ENCODE data around the gene MAMLD1. TPM values are rescaled to one million over a fixed set of nuclear protein-coding genes. Genes with fewer than 3 reads are reported as not detected.

The MAMLD1 gene
- total and polyA plus RNA-seq, 2 donors (not counting 3 experiments of a cell fraction or from before 2014, with no cell fraction given) = 2.5 to 5.6 TPM

DNA sequence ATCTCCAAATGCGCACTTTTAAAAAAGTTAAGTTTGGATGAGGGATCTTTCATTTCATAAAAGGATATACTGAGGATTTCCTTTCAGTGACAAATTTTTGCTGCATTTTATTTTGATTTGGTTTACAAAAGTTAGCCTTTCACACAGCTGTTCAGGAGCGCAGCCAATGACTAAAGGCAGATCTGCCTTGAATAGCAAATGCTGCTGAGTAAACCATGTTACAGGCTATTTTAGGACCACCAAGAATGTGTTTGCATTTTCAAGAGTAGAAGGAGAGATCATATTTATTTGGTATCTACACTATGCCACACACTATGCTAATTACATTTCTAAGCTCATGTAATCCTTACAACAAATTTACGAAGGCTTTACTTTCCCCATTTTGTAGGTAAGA lies 92.1 kb downstream of the MAMLD1 start:
- H3K27ac ChIP-seq (ENCODE audit: insufficient read depth, low read depth, low read length) = no peak overlapping the region
- H3K4me3 ChIP-seq (replicated peaks in 1 of 3; ENCODE audit: insufficient read depth in 1 of 3, low read depth in 1 of 3, low read length in 3 of 3) = no peak overlapping the region
- dilution Hi-C loops (cut with MboI; ENCODE audit: extremely low pct_ligation_motif_present, low sequenced_read_pairs) (no loop called here), intact Hi-C loops (cut with micrococcal nuclease) (no loop called here)
- ChIA-PET POLR2A (no interaction called here), CTCF (no interaction called here)
- FAIRE-seq (no peak), DNase-seq (ENCODE audit: low read depth, low spot score) (no peak)
- no peaks in the 10 kb centered on the region for H3K27me3 ChIP-seq (ENCODE audit: control insufficient read depth in 2 of 2, insufficient read depth in 2 of 2, low read length in 2 of 2)
- no peaks in the 10 kb centered on the region for H4K20me1 ChIP-seq (replicated peaks; ENCODE audit: control insufficient read depth, extremely low read depth, insufficient read depth, low read length)
- no peaks in the 10 kb centered on the region for H3K36me3 ChIP-seq (ENCODE audit: control insufficient read depth in 2 of 2, extremely low read depth in 1 of 2, insufficient read depth in 2 of 2, low read length in 2 of 2)
- H2AFZ ChIP-seq (ENCODE audit: low read depth, low read length) = no peak overlapping the region
- no peak overlapping the region for H3K4me2 ChIP-seq (ENCODE audit: insufficient read depth, low read length)
- H3K79me2 ChIP-seq (ENCODE audit: control insufficient read depth, insufficient read depth, low read length) = no peaks in the 10 kb centered on the region
- no peak overlapping the region for H3K9ac ChIP-seq (replicated peaks; ENCODE audit: extremely low read depth, insufficient read depth, low read length)
- no peak for TF ChIP-seq GATA2 (IDR thresholded peaks at IDR 0.05; ENCODE audit: insufficient read depth, insufficient read length, low read depth, low read length)
- BruUV-seq (replicated peaks) = no TSS peak
- no peaks in the 10 kb centered on the region for H3K9me1 ChIP-seq (replicated peaks; ENCODE audit: control insufficient read depth, extremely low read depth, insufficient read depth, low read length)
- no peaks in the 10 kb centered on the region for H3K9me3 ChIP-seq (replicated peaks; ENCODE audit: control insufficient read depth, insufficient read depth, low read length)
- peaks cover 3% of the 10 kb centered on the region for H3K4me1 ChIP-seq (ENCODE audit: control insufficient read depth, extremely low read depth, insufficient read depth, low read length)

GRCh38 chrX:150456466-150456865 lies 93.3 kb downstream of the MAMLD1 start:
- H3K27me3 ChIP-seq (ENCODE audit: control insufficient read depth in 2 of 2, insufficient read depth in 2 of 2, low read length in 2 of 2) = no peaks in the 10 kb centered on the region
- peaks cover under 1% of the 10 kb centered on the region for H3K4me1 ChIP-seq (ENCODE audit: control insufficient read depth, extremely low read depth, insufficient read depth, low read length)
- POLR2A ChIA-PET = no interaction called here
- DNase-seq (ENCODE audit: low read depth, low spot score) (no peak), FAIRE-seq (no peak)
- no peak for TF ChIP-seq EZH2 (IDR thresholded peaks at IDR 0.05; ENCODE audit: borderline replicate concordance, low read depth, low read length, severe bottlenecking)
- BruUV-seq (replicated peaks) = no TSS peak
- no peak overlapping the region for H3K9ac ChIP-seq (replicated peaks; ENCODE audit: extremely low read depth, insufficient read depth, low read length)
- no peak overlapping the region for H3K4me3 ChIP-seq (replicated peaks in 1 of 3; ENCODE audit: insufficient read depth in 1 of 3, low read depth in 1 of 3, low read length in 3 of 3)
- intact Hi-C loops (cut with micrococcal nuclease) (no loop called here), dilution Hi-C loops (cut with MboI; ENCODE audit: extremely low pct_ligation_motif_present, low sequenced_read_pairs) (no loop called here)
- no peaks in the 10 kb centered on the region for H3K9me3 ChIP-seq (replicated peaks; ENCODE audit: control insufficient read depth, insufficient read depth, low read length)
- no peak overlapping the region for H3K27ac ChIP-seq (ENCODE audit: insufficient read depth, low read depth, low read length)
- no peaks in the 10 kb centered on the region for H3K9me1 ChIP-seq (replicated peaks; ENCODE audit: control insufficient read depth, extremely low read depth, insufficient read depth, low read length)
- CTCF ChIA-PET = no interaction called here
- no peaks in the 10 kb centered on the region for H4K20me1 ChIP-seq (replicated peaks; ENCODE audit: control insufficient read depth, extremely low read depth, insufficient read depth, low read length)
- H2AFZ ChIP-seq (ENCODE audit: low read depth, low read length) = no peak overlapping the region
- no peaks in the 10 kb centered on the region for H3K79me2 ChIP-seq (ENCODE audit: control insufficient read depth, insufficient read depth, low read length)
- no peak overlapping the region for H3K4me2 ChIP-seq (ENCODE audit: insufficient read depth, low read length)
- H3K36me3 ChIP-seq (ENCODE audit: control insufficient read depth in 2 of 2, extremely low read depth in 1 of 2, insufficient read depth in 2 of 2, low read length in 2 of 2) = no peaks in the 10 kb centered on the region

All from endothelial cell of umbilical vein (primary cell).